Measurements from ENCODE around the gene GP1BB. TPM values are rescaled to one million over a fixed set of nuclear protein-coding genes. Genes with fewer than 3 reads are reported as not detected.
"Not testable (repeated sequence)": the region's sequence is repeated elsewhere in the genome, so short reads cannot be mapped to it uniquely, and the experiment has no call there.

Gene GP1BB
- total and polyA plus RNA-seq, 10 of the 15 experiments (the other 5 are each of a cell fraction or from before 2014, with no cell fraction given) = 0.05 to 0.28 (median 0.28) TPM; not detected in 7

DNA sequence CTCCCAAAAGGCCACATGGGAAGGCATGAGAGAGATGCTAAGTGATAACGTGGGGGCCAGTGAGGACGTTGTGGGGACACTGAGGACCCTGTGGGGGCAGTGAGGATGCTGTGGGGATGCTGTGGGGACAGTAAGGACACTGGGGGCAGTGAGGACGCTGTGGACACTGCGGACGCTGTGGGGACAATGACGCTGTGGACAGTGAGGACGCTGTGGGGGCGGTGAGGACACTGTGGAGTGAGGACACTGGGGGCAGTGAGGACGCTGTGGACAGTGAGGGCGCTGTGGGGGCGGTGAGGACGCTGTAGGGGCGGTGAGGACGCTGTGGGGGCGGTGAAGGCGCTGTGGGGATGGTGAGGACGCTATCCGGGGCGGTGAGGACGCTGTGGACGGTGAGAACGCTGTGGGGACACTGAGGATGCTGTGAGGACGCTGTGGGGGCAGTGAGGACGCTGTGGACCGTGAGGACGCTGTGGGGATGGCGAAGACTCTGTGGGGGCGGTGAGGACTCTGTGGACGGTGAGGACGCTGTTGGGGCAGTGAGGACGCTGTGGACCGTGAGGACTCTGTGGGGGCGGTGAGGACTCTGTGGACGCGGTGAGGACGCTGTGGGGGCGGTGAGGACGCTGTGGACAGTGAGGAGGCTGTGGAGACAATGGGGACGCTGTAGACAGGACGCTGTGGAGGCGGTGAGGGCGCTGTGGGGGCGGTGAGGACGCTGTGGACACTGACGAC, 1.8 kb downstream of the GP1BB start:
- ATAC-seq = no peak
- 63% methylated on average over 32 of the region's 45 CpGs for WGBS (ENCODE audit: insufficient coverage, insufficient replicate concordance, low lambda C conversion rate, missing lambda C conversion rate)
- Histone ChIP-seq H4K20me1 (ENCODE audit: control insufficient read depth, insufficient read depth) (no peaks in the 10 kb centered on the region), H3K4me3 (no peak overlapping the region), H2AFZ (ENCODE audit: control insufficient read depth, low read depth, low read length) (no peak overlapping the region), H3K9ac (ENCODE audit: control insufficient read depth, insufficient read depth, low read length) (no peak overlapping the region), H3K9me3 (replicated peaks; ENCODE audit: control insufficient read depth, insufficient read depth, low read length) (no peaks in the 10 kb centered on the region; the same call in 2 of the 3 replicates), H3K27me3 (replicated peaks in 1 of 2; ENCODE audit: control insufficient read depth in 2 of 2, insufficient read depth in 2 of 2, low read length in 1 of 2) (peaks cover 4 to 5% of the 10 kb centered on the region in 2 experiments; a peak in 3 of 4 replicates), H3K4me2 (ENCODE audit: control insufficient read depth, insufficient read depth) (no peak overlapping the region), H3K36me3 (ENCODE audit: control insufficient read depth in 2 of 2, insufficient read depth in 2 of 2, low read length in 1 of 2) (no peaks in the 10 kb centered on the region), H3K27ac (ENCODE audit: control insufficient read depth, insufficient read depth) (no peak overlapping the region), H3K79me2 (ENCODE audit: control insufficient read depth, insufficient read depth, low read length) (no peaks in the 10 kb centered on the region), H3K4me1 (ENCODE audit: control insufficient read depth, insufficient read depth, low read length) (no peaks in the 10 kb centered on the region)
- POLR2A ChIA-PET = no interaction called here
- RAD21 ChIA-PET (ENCODE audit: unreplicated experiment) = no interaction called here
- no peak for DNase-seq (ENCODE audit: low read depth, low spot score)
- FAIRE-seq = no peak
- BruUV-seq (replicated peaks) = no TSS peak
- intact Hi-C loops (cut with micrococcal nuclease; ENCODE audit: unreplicated experiment) (no loop called here), in situ Hi-C loops (cut with MboI) (no loop called here)
- SMC1A ChIA-PET (ENCODE audit: uncharacterized antibody, unreplicated experiment) = no interaction called here
- TF ChIP-seq PAX5 (IDR thresholded peaks at IDR 0.05; ENCODE audit: borderline replicate concordance, low read depth, low read length) = no peak
- TF ChIP-seq JUND (IDR thresholded peaks at IDR 0.05; ENCODE audit: low read depth, low read length) = no peak
- CTCF ChIA-PET = no interaction called here

DNA sequence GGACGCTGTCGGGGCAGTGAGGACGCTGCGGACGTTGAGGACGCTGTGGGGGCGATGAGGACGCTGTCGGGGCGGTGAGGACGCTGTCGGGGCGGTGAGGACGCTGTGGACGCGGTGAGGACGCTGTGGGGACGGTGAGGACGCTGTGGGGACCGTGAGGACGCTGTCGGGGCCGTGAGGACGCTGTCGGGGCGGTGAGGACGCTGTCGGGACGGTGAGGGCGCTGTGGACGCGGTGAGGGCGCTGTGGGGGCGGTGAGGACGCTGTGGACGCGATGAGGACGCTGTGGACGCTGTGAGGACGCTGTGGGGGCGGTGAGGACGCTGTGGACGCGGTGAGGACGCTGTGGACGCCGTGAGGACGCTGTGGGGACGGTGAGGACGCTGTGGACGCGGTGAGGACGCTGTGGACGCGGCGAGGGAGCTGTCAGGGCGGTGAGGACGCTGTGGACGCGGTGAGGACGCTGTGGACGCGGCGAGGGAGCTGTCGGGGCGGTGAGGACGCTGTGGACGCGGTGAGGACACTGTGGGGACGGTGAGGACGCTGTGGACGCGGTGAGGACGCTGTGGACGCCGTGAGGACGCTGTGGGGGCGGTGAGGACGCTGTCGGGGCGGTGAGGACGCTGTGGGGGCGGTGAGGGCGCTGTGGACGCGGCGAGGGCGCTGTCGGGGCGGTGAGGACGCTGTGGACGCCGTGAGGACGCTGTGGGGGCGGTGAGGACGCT, 2.9 kb downstream of the GP1BB start:
- in situ Hi-C loops (cut with MboI); BruUV-seq (replicated peaks); CTCF ChIA-PET; intact Hi-C loops (cut with micrococcal nuclease; ENCODE audit: unreplicated experiment); FAIRE-seq; SMC1A ChIA-PET (ENCODE audit: uncharacterized antibody, unreplicated experiment); RAD21 ChIA-PET (ENCODE audit: unreplicated experiment); H3K9me3 ChIP-seq (replicated peaks; ENCODE audit: control insufficient read depth, insufficient read depth, low read length); H2AFZ ChIP-seq (ENCODE audit: control insufficient read depth, low read depth, low read length); H3K4me3 ChIP-seq; H3K4me1 ChIP-seq (ENCODE audit: control insufficient read depth, insufficient read depth, low read length); ATAC-seq; POLR2A ChIA-PET; H4K20me1 ChIP-seq (ENCODE audit: control insufficient read depth, insufficient read depth); H3K27me3 ChIP-seq (replicated peaks in 1 of 2; ENCODE audit: control insufficient read depth in 2 of 2, insufficient read depth in 2 of 2, low read length in 1 of 2); H3K4me2 ChIP-seq (ENCODE audit: control insufficient read depth, insufficient read depth); H3K27ac ChIP-seq (ENCODE audit: control insufficient read depth, insufficient read depth); H3K79me2 ChIP-seq (ENCODE audit: control insufficient read depth, insufficient read depth, low read length); DNase-seq (ENCODE audit: low read depth, low spot score); H3K36me3 ChIP-seq (ENCODE audit: control insufficient read depth in 2 of 2, insufficient read depth in 2 of 2, low read length in 1 of 2); H3K9ac ChIP-seq (ENCODE audit: control insufficient read depth, insufficient read depth, low read length): not testable (repeated sequence)
- WGBS (ENCODE audit: insufficient coverage, insufficient replicate concordance, low lambda C conversion rate, missing lambda C conversion rate) = 68% methylated on average over 54 of the region's 96 CpGs
